Spinal cord (tissue), 10 donors: Measurements from ENCODE around the gene TSEN34. TPM values are rescaled to one million over a fixed set of nuclear protein-coding genes. Genes with fewer than 3 reads are reported as not detected.
"Not testable (repeated sequence)": the region's sequence is repeated elsewhere in the genome, so short reads cannot be mapped to it uniquely, and the experiment has no call there.

Experiments
- DNase-seq, 6 donors: peaks; one replicate each; pipeline versions ENCODE4 v3.0.0 to v3.0.0-alpha.2; 2013 to 2015; ENCODE audit warnings: low spot score in 6 of 6, low read depth in 4 of 6
- H3K27ac ChIP-seq: one replicate; pipeline ENCODE4 v1.5.1; 2013; ENCODE audit warnings: low read depth, low read length, control low read depth
- H3K27me3 ChIP-seq: one replicate; pipeline ENCODE4 v1.6.1; 2013; ENCODE audit warnings: low read length; ENCODE audit not compliant: control insufficient read depth, insufficient read depth
- H3K36me3 ChIP-seq: one replicate; pipeline ENCODE4 v1.6.1; 2013; ENCODE audit warnings: low read length; ENCODE audit not compliant: control insufficient read depth, insufficient read depth
- H3K4me1 ChIP-seq: one replicate; pipeline ENCODE4 v1.6.1; 2013; ENCODE audit warnings: low read length; ENCODE audit not compliant: control insufficient read depth, insufficient read depth
- H3K4me3 ChIP-seq: one replicate; pipeline ENCODE4 v1.5.1; 2013; ENCODE audit warnings: low read depth, low read length, control low read depth
- H3K9me3 ChIP-seq: one replicate; pipeline ENCODE4 v1.6.1; 2013; ENCODE audit warnings: low read length; ENCODE audit not compliant: control insufficient read depth, insufficient read depth
- WGBS: methylation state at CpG from one replicate; pipeline ENCODE4 v1.1.5; 2013; ENCODE audit warnings: missing lambda C conversion rate; ENCODE audit not compliant: insufficient coverage; 5-methylcytosine and 5-hydroxymethylcytosine counted together
- polyA plus RNA-seq, 2 donors: library from polyadenylated mRNA; unstranded; fragments of 120-200 nt; gene quantifications; one replicate each; pipeline ENCODE4 v1.2.1, GENCODE V29; 2013; ENCODE audit not compliant: insufficient read length in 2 of 2
- total RNA-seq, 2 donors: library from RNA; depleted of rRNA in 1 of 2; stranded (reverse); fragments of 120-200 nt in 1 of 2; fragments of >200 nt in 1 of 2; gene quantifications; one replicate each; pipeline versions ENCODE4 v1.2.3 to v1.2.4, GENCODE V29; 2013 to 2014
- donor health status: healthy.

The TSEN34 gene
- total and polyA plus RNA-seq, 4 donors, result 24.6 to 53.0 (median 46.3) TPM

DNA sequence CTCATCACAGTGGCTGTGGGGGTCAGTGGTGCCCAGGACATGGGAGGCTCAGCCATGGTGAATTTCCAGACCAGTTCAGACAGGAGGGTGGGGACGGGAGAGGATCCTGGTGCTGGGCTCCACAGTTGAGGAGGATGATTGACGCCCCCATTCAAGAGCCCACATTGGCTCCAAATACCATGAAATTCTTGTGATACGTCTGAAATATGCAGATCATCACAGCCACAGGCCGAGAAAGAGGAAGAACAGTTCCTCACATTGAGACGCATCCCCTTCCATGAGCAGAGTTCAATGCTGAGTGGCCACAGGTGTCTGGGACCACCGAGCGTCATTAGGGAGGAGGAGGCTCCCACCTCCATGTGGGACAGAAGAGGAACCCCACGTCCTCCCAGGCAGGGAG is 52.7 kb downstream of the TSEN34 start:
- whole genome bisulfite sequencing, result no CpG with 5 or more reads among the region's 8 CpGs
- not testable (repeated sequence) for H3K27ac ChIP-seq, H3K36me3 ChIP-seq, H3K9me3 ChIP-seq, H3K4me3 ChIP-seq, DNase-seq, H3K4me1 ChIP-seq, H3K27me3 ChIP-seq

Other genes with a start within 250 kb of the TSEN34 start
- 1 to 10 TPM; 1.2 to 4.4 TPM for gene CACNG8, start 228.4 kb upstream of the TSEN34 start, total RNA-seq
- gene CACNG8, start 228.4 kb upstream of the TSEN34 start, polyA plus RNA-seq, result 10 to 100 TPM; 17.8 to 23.9 TPM
- under 1 TPM; 0.20 to 0.94 TPM for gene CACNG6, start 199.7 kb upstream of the TSEN34 start, total RNA-seq
- gene CACNG6, start 199.7 kb upstream of the TSEN34 start, polyA plus RNA-seq, result 1 to 10 TPM; 2.3 to 2.4 TPM
- gene VSTM1, start 127.4 kb upstream of the TSEN34 start, total RNA-seq, result 1 to 10 TPM in 1 of 2 donors, under 1 TPM in 1; 0.28 to 1.8 TPM
- gene VSTM1, start 127.4 kb upstream of the TSEN34 start, polyA plus RNA-seq, result 1 to 10 TPM in 1 of 2 donors, under 1 TPM in 1; 0.41 to 1.1 TPM
- gene TARM1, start 109.9 kb upstream of the TSEN34 start, total RNA-seq, result under 1 TPM in 1 of 2 donors, not detected in 1; 0.50 TPM
- under 1 TPM in 1 of 2 donors, not detected in 1; 0.17 TPM for gene TARM1, start 109.9 kb upstream of the TSEN34 start, polyA plus RNA-seq
- 1 to 10 TPM in 1 of 2 donors, under 1 TPM in 1; 0.44 to 1.1 TPM for gene OSCAR, start 90.5 kb upstream of the TSEN34 start, total RNA-seq
- gene OSCAR, start 90.5 kb upstream of the TSEN34 start, polyA plus RNA-seq, result 1 to 10 TPM; 1.7 to 1.8 TPM
- 100 to 1,000 TPM in 1 of 2 donors, 1 to 10 TPM in 1; 8.4 to 277 TPM for gene NDUFA3, start 88.5 kb upstream of the TSEN34 start, total RNA-seq
- 100 to 1,000 TPM; 203 to 241 TPM for gene NDUFA3, start 88.5 kb upstream of the TSEN34 start, polyA plus RNA-seq
- gene TFPT, start 75.7 kb upstream of the TSEN34 start, total RNA-seq, result 10 to 100 TPM in 1 of 2 donors, 1 to 10 TPM in 1; 8.4 to 20.1 TPM
- 10 to 100 TPM; 28.4 to 34.5 TPM for gene TFPT, start 75.7 kb upstream of the TSEN34 start, polyA plus RNA-seq
- 10 to 100 TPM; 26.9 to 54.4 TPM for gene PRPF31, start 75.6 kb upstream of the TSEN34 start, total RNA-seq
- gene PRPF31, start 75.6 kb upstream of the TSEN34 start, polyA plus RNA-seq, result 10 to 100 TPM; 69.9 to 72.4 TPM
- 10 to 100 TPM in 1 of 2 donors, 1 to 10 TPM in 1; 7.2 to 14.4 TPM for gene CNOT3, start 53.5 kb upstream of the TSEN34 start, total RNA-seq
- 10 to 100 TPM; 59.0 to 62.9 TPM for gene CNOT3, start 53.5 kb upstream of the TSEN34 start, polyA plus RNA-seq
- 10 to 100 TPM in 1 of 2 donors, 1 to 10 TPM in 1; 3.7 to 13.3 TPM for gene LENG1, start 31.6 kb upstream of the TSEN34 start, total RNA-seq
- gene LENG1, start 31.6 kb upstream of the TSEN34 start, polyA plus RNA-seq, result 10 to 100 TPM; 11.8 to 11.9 TPM
- gene TMC4, start 18.1 kb upstream of the TSEN34 start, total RNA-seq, result 1 to 10 TPM in 1 of 2 donors, under 1 TPM in 1; 0.50 to 2.1 TPM
- 1 to 10 TPM; 2.8 to 4.2 TPM for gene TMC4, start 18.1 kb upstream of the TSEN34 start, polyA plus RNA-seq
- gene MBOAT7, start 1.7 kb upstream of the TSEN34 start, total RNA-seq, result 10 to 100 TPM; 31.6 to 32.8 TPM
- 100 to 1,000 TPM; 109 to 112 TPM for gene MBOAT7, start 1.7 kb upstream of the TSEN34 start, polyA plus RNA-seq
- 1,000 to 10,000 TPM; 1,598 to 1,602 TPM for gene RPS9, start 9.6 kb downstream of the TSEN34 start, total RNA-seq
- gene RPS9, start 9.6 kb downstream of the TSEN34 start, polyA plus RNA-seq, result 1,000 to 10,000 TPM; 1,091 to 1,368 TPM
- 1 to 10 TPM; 1.7 to 5.1 TPM for gene LILRB3, start 31.7 kb downstream of the TSEN34 start, total RNA-seq
- gene LILRB3, start 31.7 kb downstream of the TSEN34 start, polyA plus RNA-seq, result under 1 TPM; 0.59 to 0.86 TPM
- under 1 TPM; 0.33 to 0.99 TPM for gene LILRA6, start 51.5 kb downstream of the TSEN34 start, total RNA-seq
- gene LILRA6, start 51.5 kb downstream of the TSEN34 start, polyA plus RNA-seq, result under 1 TPM; 0.53 to 0.67 TPM
- gene LILRB5, start 66.0 kb downstream of the TSEN34 start, total RNA-seq, result 1 to 10 TPM; 2.4 to 4.0 TPM
- gene LILRB5, start 66.0 kb downstream of the TSEN34 start, polyA plus RNA-seq, result 1 to 10 TPM in 1 of 2 donors, under 1 TPM in 1; 0.84 to 2.5 TPM
- gene LILRB2, start 89.8 kb downstream of the TSEN34 start, total RNA-seq, result 1 to 10 TPM in 1 of 2 donors, under 1 TPM in 1; 0.61 to 1.6 TPM
- gene LILRB2, start 89.8 kb downstream of the TSEN34 start, polyA plus RNA-seq, result under 1 TPM; 0.43 to 0.54 TPM
- 1 to 10 TPM in 1 of 2 donors, under 1 TPM in 1; 0.50 to 3.2 TPM for gene LILRA5, start 121.9 kb downstream of the TSEN34 start, total RNA-seq
- gene LILRA5, start 121.9 kb downstream of the TSEN34 start, polyA plus RNA-seq, result under 1 TPM in 1 of 2 donors, not detected in 1; 0.54 TPM
- gene LILRA4, start 147.9 kb downstream of the TSEN34 start, total RNA-seq, result 1 to 10 TPM in 1 of 2 donors, under 1 TPM in 1; 0.50 to 1.4 TPM
- gene LILRA4, start 147.9 kb downstream of the TSEN34 start, polyA plus RNA-seq, result 1 to 10 TPM in 1 of 2 donors, under 1 TPM in 1; 0.38 to 1.7 TPM
- 10 to 100 TPM in 1 of 2 donors, 1 to 10 TPM in 1; 9.4 to 12.3 TPM for gene LAIR1, start 173.6 kb downstream of the TSEN34 start, total RNA-seq
- gene LAIR1, start 173.6 kb downstream of the TSEN34 start, polyA plus RNA-seq, result 1 to 10 TPM; 6.7 to 6.9 TPM
- gene TTYH1, start 224.2 kb downstream of the TSEN34 start, total RNA-seq, result 100 to 1,000 TPM; 170 to 223 TPM
- 1,000 to 10,000 TPM in 1 of 2 donors, 100 to 1,000 TPM in 1; 857 to 1,011 TPM for gene TTYH1, start 224.2 kb downstream of the TSEN34 start, polyA plus RNA-seq